HG03520 (cell line): ENCODE results near the gene C17orf50.
A peak's percentile ranks its signal among the peaks of the same experiment; 100 is the strongest.
"Not testable (repeated sequence)": the region's sequence is repeated elsewhere in the genome, so short reads cannot be mapped to it uniquely, and the experiment has no call there.

Source experiments
- ATAC-seq: cut with Tn5 transposase; IDR thresholded peaks from one replicate; pipeline ENCODE4 v1.9.1; 2021; ENCODE audit warnings: mild to moderate bottlenecking, moderate library complexity; ENCODE audit not compliant: unreplicated experiment

The C17orf50 gene

DNA sequence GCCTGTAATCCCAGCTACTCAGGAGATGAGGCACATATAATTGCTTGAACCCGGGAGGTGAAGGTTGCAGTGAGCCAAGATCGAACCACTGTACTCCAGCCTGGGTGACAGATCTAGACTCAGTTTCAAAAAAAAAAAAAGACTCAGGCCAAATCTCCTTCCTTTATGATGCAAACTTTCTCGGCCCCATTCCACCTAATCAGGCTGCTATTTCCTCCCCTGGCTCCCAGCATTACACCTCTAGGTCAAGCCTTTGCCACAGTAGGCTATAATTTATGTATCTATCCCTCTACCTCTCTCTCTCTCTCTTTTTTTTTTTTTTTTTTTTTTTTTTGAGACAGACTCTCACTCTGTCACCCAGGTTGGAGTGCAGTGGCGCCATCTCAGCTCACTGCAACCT is 9.1 kb upstream of the C17orf50 start:
- not testable (repeated sequence) for ATAC-seq

- ATAC-seq, result no peak
Observed at GRCh38 chr17:35752471-35752870, 8.2 kb upstream of the C17orf50 start.

- no peak for ATAC-seq
Observed at GRCh38 chr17:35752945-35753764, 7.5 kb upstream of the C17orf50 start, which contains the start of gene GAS2L2. Gene GAS2L2, minus strand, starts transcription at chr17:35753239. Its CDS starts 389 bp downstream, at chr17:35752850.

DNA sequence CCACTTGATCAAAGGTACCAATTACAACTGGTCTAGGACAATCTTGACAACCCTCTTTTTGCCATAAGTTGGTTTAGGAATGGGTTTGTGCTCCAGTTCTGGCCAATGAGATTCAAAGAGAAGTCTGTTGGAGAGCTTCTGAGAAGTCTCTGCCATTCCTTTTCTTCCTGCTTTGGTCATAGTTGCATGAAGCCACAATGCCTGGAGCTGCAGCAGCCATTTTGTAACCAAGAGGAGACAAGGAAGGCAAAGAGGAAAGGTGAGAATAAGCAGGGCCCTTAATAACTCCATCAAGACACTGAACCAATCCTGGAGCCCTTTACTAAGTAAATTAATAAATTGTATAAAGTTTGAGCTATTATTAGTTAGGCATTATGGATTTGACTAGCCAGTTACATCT is 3.4 kb upstream of the C17orf50 start:
- no peak for ATAC-seq

GRCh38 chr17:35761601-35762000 is 914 bp downstream of the C17orf50 start:
- ATAC-seq, result no peak

DNA sequence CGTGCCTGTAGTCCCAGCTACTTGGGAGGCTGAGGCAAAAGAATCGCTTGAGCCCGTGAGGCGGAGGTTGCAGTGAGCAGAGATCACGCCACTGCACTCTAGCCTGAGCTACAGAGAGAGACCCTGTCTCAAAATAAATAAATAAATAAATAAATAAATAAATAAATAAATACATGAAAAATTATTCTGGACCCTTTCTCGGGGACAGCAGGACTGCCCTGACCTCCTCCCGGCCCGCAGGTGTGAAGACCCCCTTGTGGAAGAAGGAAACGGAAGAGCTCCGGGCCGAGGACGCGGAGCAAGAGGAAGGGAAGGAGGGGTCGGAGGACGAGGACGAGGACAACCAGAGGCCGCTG is 3.1 kb downstream of the C17orf50 start:
- no peak for ATAC-seq

DNA sequence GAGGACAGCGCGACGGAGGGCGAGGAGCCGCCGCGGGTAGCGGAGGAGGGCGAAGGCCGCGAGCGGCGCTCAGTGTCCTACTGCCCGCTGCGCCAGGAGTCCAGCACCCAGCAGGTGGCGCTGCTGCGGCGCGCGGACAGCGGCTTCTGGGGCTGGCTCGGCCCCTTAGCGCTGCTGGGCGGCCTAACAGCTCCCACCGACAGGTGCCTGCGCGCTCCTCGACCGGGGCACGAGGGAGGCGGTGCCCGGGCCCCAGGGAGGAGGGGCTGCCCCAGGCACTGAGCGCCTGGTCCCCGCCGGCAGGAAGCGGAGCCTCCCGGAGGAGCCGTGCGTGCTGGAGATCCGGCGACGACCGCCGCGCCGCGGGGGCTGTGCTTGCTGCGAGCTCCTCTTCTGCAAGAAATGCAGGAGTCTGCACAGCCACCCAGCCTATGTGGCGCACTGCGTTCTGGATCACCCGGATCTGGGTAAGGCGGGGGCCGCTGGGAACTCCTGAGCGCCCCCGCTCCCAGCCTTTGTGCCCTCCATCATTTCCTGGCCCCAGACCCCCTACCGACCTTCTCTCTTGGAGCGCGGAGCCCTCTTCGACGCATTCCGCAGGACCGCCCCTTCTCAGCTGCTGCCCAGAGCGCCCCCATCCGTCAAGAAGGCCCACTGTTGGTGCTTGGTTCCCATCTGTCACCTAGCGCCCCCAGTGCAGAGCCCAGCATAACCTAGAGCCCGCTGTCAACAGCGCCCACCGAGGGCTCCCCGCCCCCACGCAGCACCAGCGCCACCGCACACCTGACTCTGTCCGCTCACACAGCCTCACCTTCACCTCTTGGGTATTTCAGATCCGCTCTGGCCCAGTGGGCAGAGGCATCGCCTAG is 3.7 kb downstream of the C17orf50 start:
- ATAC-seq, result peak; percentile 81

- ATAC-seq, result no peak
Observed at GRCh38 chr17:35765086-35765710, 4.5 kb downstream of the C17orf50 start.

- no peak for ATAC-seq
Observed at GRCh38 chr17:35765756-35766488, 5.2 kb downstream of the C17orf50 start.

DNA sequence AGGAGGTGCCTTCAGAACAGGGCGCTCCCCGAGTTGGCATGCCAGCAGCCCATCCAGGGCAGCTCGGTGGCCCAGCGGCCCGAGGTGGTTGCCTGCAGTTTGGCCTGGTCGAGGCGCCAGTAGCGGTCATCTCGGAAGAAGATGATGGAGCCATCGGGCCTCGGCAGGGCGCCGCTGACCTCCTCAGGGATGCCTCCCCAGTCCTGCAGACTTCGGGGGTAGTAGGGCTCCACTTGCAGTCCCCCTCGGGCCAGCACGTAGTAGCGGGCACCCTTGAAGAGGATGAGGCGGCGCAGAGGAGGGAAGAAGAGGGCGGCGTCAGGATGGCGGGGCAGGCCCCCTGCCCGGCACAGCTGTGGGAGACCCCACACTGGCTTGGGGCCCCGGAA is 5.8 kb downstream of the C17orf50 start:
- ATAC-seq, result no peak

DNA sequence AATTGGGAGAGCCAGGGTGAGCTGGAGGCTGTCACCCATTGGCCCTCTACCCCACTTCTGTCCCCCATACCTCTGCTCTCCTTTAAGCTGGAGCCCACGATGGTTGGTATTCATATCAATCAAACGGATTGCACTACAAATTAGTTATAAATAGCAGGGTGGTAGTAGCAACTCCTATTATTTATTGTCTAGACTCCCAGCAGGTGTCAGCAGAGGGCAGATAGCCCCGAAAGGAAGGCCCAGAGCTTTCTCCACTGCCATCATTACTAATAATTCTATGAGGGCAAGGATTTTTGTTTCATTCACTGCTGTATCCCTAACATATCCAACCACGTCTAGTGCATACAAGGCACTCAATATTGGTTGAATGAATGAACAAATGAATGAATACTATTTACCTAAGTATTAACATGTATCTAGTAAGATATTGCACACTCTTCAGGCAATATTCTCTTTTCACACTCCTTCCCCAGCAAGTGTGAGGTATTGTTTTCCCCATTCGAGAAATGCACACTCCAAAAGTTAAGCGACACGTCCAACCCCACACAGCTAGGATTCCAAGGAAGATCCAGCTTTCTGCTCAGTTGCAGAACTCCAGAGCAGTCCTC is 6.3 kb downstream of the C17orf50 start:
- no peak for ATAC-seq

DNA sequence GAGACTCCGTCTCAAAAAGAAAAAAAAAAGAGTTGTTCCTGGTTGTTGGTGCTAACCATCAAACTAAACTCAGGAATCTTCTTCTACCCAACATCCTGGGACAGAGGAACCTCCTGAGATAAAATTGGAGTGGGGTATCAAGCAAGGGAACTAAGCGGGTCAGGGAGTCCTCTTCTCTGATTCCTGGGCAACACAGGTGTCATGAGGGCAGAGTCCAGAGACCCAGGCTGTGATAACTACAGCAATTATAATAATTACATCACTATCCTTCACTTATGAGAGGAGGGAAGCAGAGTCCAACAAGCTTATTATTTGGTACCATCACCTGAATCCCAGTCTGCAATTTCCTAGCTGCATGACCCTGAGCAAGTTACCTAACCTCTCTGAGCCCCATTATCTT is 8.1 kb downstream of the C17orf50 start:
- ATAC-seq, result no peak

GRCh38 chr17:35769895-35770486 is 9.3 kb downstream of the C17orf50 start:
- ATAC-seq, result no peak

- ATAC-seq, result no peak
Observed at GRCh38 chr17:35773129-35773528, 12.4 kb downstream of the C17orf50 start.

- ATAC-seq, result no peak
Observed at GRCh38 chr17:35773679-35774425, 13.2 kb downstream of the C17orf50 start.

GRCh38 chr17:35774499-35774898 is 13.8 kb downstream of the C17orf50 start:
- no peak for ATAC-seq

DNA sequence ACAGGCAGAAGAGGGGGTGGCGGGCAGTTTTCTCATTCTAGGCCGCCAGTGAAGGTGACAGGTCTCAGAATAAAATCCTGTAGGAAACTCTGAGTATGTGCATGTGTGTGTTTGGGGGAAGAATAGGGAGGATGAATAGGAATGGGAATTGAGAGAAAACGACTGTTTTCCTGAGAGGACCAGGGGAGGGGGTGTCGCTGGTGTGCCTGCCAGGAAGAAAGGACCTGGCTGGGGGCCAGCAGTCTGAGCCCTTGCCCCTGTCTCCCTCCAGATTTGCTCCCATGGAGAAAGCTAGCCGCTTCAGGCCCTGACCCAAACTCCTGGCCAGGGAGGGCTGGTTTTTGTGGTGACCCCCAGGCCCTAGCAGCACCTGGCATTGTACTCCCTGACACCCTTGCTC is 14.4 kb downstream of the C17orf50 start:
- no peak for ATAC-seq

- no peak for ATAC-seq
Observed at GRCh38 chr17:35775583-35775982, 14.9 kb downstream of the C17orf50 start.

DNA sequence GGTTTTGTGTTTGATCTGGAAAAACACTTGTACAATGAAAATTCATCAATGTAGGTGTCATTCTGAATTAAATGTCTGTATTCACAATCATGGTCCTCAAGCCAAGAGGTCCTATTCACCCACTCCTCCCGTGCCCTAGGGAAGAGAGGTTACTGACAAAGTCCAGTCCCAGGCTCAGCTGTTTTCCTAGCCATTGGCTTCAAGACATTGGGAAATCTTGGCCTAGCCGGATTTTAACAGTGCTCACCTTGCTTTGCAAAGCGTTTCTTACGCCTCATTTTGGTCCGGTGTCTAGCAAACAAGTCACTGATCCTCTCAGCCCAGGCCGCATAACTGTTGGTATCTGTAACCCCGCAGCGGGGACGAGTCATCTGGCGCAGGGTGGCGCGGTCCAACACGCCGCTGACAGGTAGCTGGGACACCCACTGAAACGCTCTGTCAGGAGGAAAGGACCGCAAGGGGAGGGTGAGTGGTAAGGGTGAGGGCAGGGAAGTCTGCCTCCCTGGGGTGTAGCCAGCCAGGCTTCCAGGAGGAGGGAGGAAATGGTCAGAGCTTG is 18.0 kb downstream of the C17orf50 start:
- ATAC-seq, result no peak
